Heart left ventricle (tissue), 16 donors: ENCODE data around the gene PTPRK. TPM values are rescaled to one million over a fixed set of nuclear protein-coding genes. Genes with fewer than 3 reads are reported as not detected.

Experiments
- ATAC-seq, 4 donors: fragments of 200-7000 bp; cut with Tn5 transposase; one replicate each; pipeline ENCODE4 v1.9.1; 2020 to 2022; ENCODE audit warnings: moderate library complexity in 4 of 4, mild to moderate bottlenecking in 3 of 4, moderate number of reproducible peaks in 1 of 4
- DNase-seq, 5 donors: peaks; one replicate each; pipeline ENCODE4 v3.0.0-alpha.2; 2020
- H3K27ac ChIP-seq, 12 donors: fragments of 200-600 bp; sonication (generic) in 4 of 12; one replicate each; pipeline versions ENCODE4 v1.5.0 to v1.8.0; 2016 to 2022; ENCODE audit warnings: mild to moderate bottlenecking in 2 of 12
- H3K27me3 ChIP-seq, 9 donors: fragments of 200-600 bp; sonication (generic) in 2 of 9; one replicate each; pipeline versions ENCODE4 v1.5.1 to v1.8.0; 2016 to 2022; ENCODE audit warnings: mild to moderate bottlenecking in 3 of 9
- H3K36me3 ChIP-seq, 9 donors: fragments of 200-600 bp; sonication (generic) in 2 of 9; one replicate each; pipeline versions ENCODE4 v1.5.0 to v1.8.0; 2018 to 2022; ENCODE audit warnings: mild to moderate bottlenecking in 2 of 9
- H3K4me1 ChIP-seq, 12 donors: fragments of 200-600 bp; sonication (generic) in 4 of 12; one replicate each; pipeline versions ENCODE4 v1.5.0 to v1.8.0; 2016 to 2022; ENCODE audit warnings: mild to moderate bottlenecking in 3 of 12
- H3K4me3 ChIP-seq, 12 donors: fragments of 200-600 bp; sonication (generic) in 4 of 12; one replicate each; pipeline versions ENCODE4 v1.5.0 to v1.8.0; 2017 to 2022; ENCODE audit warnings: mild to moderate bottlenecking in 9 of 12, moderate library complexity in 4 of 12
- H3K9me3 ChIP-seq, 12 donors: fragments of 200-600 bp; sonication (generic) in 4 of 12; one replicate each; pipeline versions ENCODE4 v1.5.0 to v1.8.0; 2016 to 2022; ENCODE audit warnings: mild to moderate bottlenecking in 1 of 12
- POLR2A ChIP-seq, 2 donors: fragments of 450-650 bp; IDR thresholded peaks; one replicate each; pipeline ENCODE4 v1.6.1; 2017; ENCODE audit warnings: antibody characterized with exemption in 2 of 2, mild to moderate bottlenecking in 2 of 2, moderate library complexity in 2 of 2
- WGBS, 4 donors: extraction: QIAGEN DNeasy Blood & Tissue Kit in 2 of 4; methylation state at CpG; one replicate each; pipeline versions ENCODE4 v1.1.5 to v1.1.7; 2013 to 2018; 5-methylcytosine and 5-hydroxymethylcytosine counted together
- intact Hi-C, 10 donors: fragments of 100-400 bp; cut with DNase I; formaldehyde crosslinking; loops; one replicate each; pipeline versions ENCODE4 v1.11.1 to v1.14.2; 2022
- polyA plus RNA-seq, 2 donors: library from polyadenylated mRNA; stranded (reverse); fragments of 200-250 nt; gene quantifications; one replicate each; pipeline ENCODE4 v1.2.3, GENCODE V29; 2013
- total RNA-seq, 9 donors: library from RNA; depleted of rRNA in 2 of 9; stranded (reverse); fragments of >200 nt in 2 of 9; fragmentation: NEBNext Ultra II Directional in 3 of 9; extraction: Animal tissue kit (Norgen Biotek cat#: 25700) in 3 of 9; gene quantifications; one replicate each; pipeline versions ENCODE4 v1.1.0 to v1.2.4, GENCODE V29; 2016 to 2023
- TF ChIP-seq, protein P1 (sequence below), 12 donors: fragments of 200-600 bp; sonication (generic) in 4 of 12; IDR thresholded peaks; one replicate each; pipeline versions ENCODE4 v1.5.0 to v1.8.0; 2018 to 2022; ENCODE audit warnings: antibody characterized with exemption in 12 of 12, mild to moderate bottlenecking in 5 of 12
- donor health status: ischemic (EF 13 %, LVEDD 7.1; RV severe dilation, severe dysfunction).
- donor health status: healthy with polysubstance abuse.
- donor health status: DM: no; HTN: yes; CAD: no.
- donor health status: DM: no; HTN: no; CAD: no.
- donor health status: ischemic (EF 25% LVEDD 6.9; RV normal size, moderate dysfunction).
- donor health status: ischemic (EF 25% LVEDD 5.7; RV mildly dilated, moderate dysfunction).
- donor health status: healthy.
- donor health status: DM: yes; HTN: yes; CAD: no.
- donor health status: ischemic (EF 35%, LVEDD 5.7; RV mildly dilated, moderate dysfunction).
- donor health status: nonischemic (EF 11% LVEDD 7.7; RV severe dilation, severe dysfunction).
- donor health status: DM: yes; HTN: yes; CAD: no.
- donor health status: PGD.
- donor health status: ischemic (EF 29% LVEDD 5.4; RV normal size, mild dysfunction).
- donor health status: nonischemic (EF 23%, LVEDD 6.1; RV moderate dilation, normal function).

Gene PTPRK
- total and polyA plus RNA-seq, 11 donors: 5.4 to 50.8 (median 38.5) TPM

DNA sequence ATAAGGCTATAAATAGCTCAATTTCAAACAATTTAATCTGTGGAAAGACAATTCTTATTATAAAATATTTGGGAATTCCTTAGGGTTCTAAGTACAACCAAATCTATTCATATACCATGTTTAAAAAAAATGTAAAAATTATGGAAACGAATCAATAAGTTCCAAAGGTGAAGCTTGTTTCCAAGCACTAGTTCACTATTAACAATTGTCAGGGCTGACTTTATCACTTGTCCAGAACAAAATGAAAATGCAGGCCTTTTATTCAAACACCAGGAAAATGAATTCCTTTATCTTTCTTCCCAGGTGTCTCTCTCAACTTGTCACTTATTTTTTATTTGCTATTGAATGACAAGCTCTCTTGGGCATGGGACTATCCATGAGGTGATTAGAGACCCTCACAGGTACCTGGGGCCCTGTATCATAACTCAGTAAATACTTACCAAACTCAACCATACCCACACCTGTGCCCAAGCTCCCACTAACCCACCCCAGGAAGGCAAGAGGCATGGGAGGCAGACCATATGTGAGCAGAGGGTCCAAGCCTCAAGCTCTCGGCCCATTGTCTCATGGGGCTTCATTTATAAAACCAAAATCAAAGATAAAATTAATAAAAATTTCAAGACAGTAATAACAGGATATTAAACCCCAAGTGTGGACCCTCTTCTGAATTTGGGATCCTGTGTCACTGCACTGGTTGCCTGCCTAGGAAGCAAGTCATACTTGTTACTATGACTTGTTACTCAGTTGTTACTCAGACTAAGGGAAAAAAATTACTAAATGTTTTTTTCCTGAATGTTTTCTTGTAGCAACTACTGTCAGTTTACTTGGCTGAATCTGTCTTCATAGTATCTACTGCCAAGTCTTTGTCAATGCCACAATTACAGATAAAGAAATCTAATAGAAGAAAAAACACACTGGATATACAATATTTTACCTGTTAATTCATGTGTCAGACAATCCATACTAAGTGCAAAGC, 54.7 kb downstream of the PTPRK start:
- H3K4me3 ChIP-seq: no peak overlapping the region
- H3K27me3 ChIP-seq: no peaks in the 10 kb centered on the region
- H3K4me1 ChIP-seq: peaks cover 0 to 29% (median 10%) of the 10 kb centered on the region in 12 donors
- DNase-seq (no peak), ATAC-seq (peak in 1 of 4 donors; percentile 29)
- TF ChIP-seq POLR2A (IDR thresholded peaks at IDR 0.05): no peak
- TF ChIP-seq, protein P1, sequence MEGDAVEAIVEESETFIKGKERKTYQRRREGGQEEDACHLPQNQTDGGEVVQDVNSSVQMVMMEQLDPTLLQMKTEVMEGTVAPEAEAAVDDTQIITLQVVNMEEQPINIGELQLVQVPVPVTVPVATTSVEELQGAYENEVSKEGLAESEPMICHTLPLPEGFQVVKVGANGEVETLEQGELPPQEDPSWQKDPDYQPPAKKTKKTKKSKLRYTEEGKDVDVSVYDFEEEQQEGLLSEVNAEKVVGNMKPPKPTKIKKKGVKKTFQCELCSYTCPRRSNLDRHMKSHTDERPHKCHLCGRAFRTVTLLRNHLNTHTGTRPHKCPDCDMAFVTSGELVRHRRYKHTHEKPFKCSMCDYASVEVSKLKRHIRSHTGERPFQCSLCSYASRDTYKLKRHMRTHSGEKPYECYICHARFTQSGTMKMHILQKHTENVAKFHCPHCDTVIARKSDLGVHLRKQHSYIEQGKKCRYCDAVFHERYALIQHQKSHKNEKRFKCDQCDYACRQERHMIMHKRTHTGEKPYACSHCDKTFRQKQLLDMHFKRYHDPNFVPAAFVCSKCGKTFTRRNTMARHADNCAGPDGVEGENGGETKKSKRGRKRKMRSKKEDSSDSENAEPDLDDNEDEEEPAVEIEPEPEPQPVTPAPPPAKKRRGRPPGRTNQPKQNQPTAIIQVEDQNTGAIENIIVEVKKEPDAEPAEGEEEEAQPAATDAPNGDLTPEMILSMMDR (IDR thresholded peaks at IDR 0.05): no peak
- H3K36me3 ChIP-seq: no peaks in the 10 kb centered on the region
- no peaks in the 10 kb centered on the region for H3K9me3 ChIP-seq
- intact Hi-C loops: no loop called here
- no peak overlapping the region for H3K27ac ChIP-seq
- 88 to 94% (median 90%) methylated on average over 2 of the region's 2 CpGs for WGBS, 4 donors

DNA sequence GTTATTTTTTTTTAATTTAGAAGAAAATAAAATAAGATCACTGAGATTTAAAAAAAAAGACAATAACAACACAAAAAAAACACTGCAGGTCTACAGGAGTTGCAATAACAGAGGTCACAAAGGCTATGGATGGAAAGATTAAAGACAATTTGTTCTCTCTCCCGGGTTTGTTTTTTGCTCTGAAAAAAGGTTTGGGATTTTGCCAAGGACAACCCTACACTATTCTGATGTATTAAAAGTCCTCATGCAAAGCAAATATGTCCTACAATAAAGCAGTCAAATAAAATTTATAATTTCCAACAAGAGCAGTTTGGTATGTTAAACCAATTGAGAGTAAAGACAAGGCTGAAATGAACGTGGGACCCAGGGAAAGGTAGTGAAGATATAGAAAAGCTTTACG, 55.6 kb downstream of the PTPRK start:
- DNase-seq (no peak), ATAC-seq (peak in 1 of 4 donors; percentile 14)
- no peaks in the 10 kb centered on the region for H3K36me3 ChIP-seq
- TF ChIP-seq POLR2A (IDR thresholded peaks at IDR 0.05): no peak
- TF ChIP-seq, protein P1 (IDR thresholded peaks at IDR 0.05): no peak
- H3K27ac ChIP-seq: no peak overlapping the region
- H3K27me3 ChIP-seq: no peaks in the 10 kb centered on the region
- peaks cover 0 to 28% (median 10%) of the 10 kb centered on the region in 12 donors for H3K4me1 ChIP-seq
- 49 to 59% (median 55%) methylated on average over 3 of the region's 3 CpGs for WGBS, 4 donors
- no peaks in the 10 kb centered on the region for H3K9me3 ChIP-seq
- intact Hi-C loops: no loop called here
- no peak overlapping the region for H3K4me3 ChIP-seq

DNA sequence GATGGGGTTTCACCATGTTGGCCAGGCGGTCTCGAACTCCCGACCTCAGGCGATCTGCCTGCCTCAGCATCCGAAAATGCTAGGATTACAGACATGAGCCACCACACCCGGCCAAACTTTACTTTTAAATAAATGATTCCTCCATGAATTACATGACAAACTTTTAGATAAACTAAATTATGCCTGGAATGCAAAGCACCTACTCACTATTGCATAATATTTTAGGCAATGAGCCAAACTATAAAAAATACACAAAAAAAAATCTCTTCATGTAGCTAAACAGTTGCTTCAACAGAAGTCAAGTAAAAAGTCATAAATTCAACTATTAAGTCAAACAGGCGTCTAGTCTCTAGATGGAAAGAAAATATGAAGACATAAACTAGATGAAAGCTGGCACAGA, 56.5 kb downstream of the PTPRK start:
- 91 to 95% (median 92%) methylated on average over 7 of the region's 7 CpGs for WGBS, 4 donors
- no peak overlapping the region for H3K4me3 ChIP-seq
- no peaks in the 10 kb centered on the region for H3K36me3 ChIP-seq
- peaks cover 0 to 26% (median 10%) of the 10 kb centered on the region in 12 donors for H3K4me1 ChIP-seq
- H3K27me3 ChIP-seq: no peaks in the 10 kb centered on the region
- H3K9me3 ChIP-seq: no peaks in the 10 kb centered on the region
- TF ChIP-seq, protein P1 (IDR thresholded peaks at IDR 0.05): no peak
- TF ChIP-seq POLR2A (IDR thresholded peaks at IDR 0.05): no peak
- ATAC-seq (no peak), DNase-seq (no peak)
- intact Hi-C loops: no loop called here
- no peak overlapping the region for H3K27ac ChIP-seq

DNA sequence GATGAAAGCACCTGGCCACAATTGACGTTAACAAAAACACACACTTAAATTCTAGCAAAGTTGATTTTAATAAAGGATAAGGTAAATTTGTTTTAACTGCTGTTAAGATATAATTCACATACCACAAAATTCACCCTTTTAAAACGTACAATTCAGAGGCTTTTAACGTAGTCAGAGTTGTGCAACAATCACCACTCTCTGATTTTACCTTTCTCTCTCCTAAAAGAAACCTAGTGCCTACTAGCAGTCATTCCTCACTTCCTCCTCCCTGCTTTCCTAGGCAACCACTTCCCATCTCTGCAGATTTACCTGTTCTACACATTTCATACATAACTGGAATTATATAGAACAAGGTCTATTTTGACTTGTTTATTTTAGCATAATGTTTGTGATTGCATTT, 58.9 kb downstream of the PTPRK start:
- H3K9me3 ChIP-seq: no peaks in the 10 kb centered on the region
- no peak overlapping the region for H3K4me3 ChIP-seq
- H3K27ac ChIP-seq: no peak overlapping the region
- H3K4me1 ChIP-seq: peaks cover 0 to 25% (median 10%) of the 10 kb centered on the region in 12 donors
- 88 to 94% (median 89%) methylated on average over 3 of the region's 3 CpGs for WGBS, 4 donors
- TF ChIP-seq, protein P1 (IDR thresholded peaks at IDR 0.05): no peak
- no peak for TF ChIP-seq POLR2A (IDR thresholded peaks at IDR 0.05)
- DNase-seq: no peak
- no peak for ATAC-seq
- H3K27me3 ChIP-seq: no peaks in the 10 kb centered on the region
- no peaks in the 10 kb centered on the region for H3K36me3 ChIP-seq
- intact Hi-C loops: no loop called here
